Peyer's patch (tissue), 4 donors: ENCODE measurements around the gene ST3GAL4. TPM values are rescaled to one million over a fixed set of nuclear protein-coding genes. Genes with fewer than 3 reads are reported as not detected.

Experiments used
- DNase-seq, 3 donors: peaks; one replicate each; pipeline ENCODE4 v3.0.0-alpha.2; 2017 to 2019
- H3K27ac ChIP-seq, 4 donors: fragments of 200-600 bp; sonication (generic); one replicate each; pipeline ENCODE4 v1.5.1; 2016 to 2019
- H3K27me3 ChIP-seq, 2 donors: fragments of 200-600 bp; sonication (generic); one replicate each; pipeline ENCODE4 v1.5.1; 2019
- H3K36me3 ChIP-seq, 3 donors: fragments of 200-600 bp; sonication (generic); one replicate each; pipeline ENCODE4 v1.5.1; 2016 to 2019
- H3K4me1 ChIP-seq, 4 donors: fragments of 200-600 bp; sonication (generic); one replicate each; pipeline ENCODE4 v1.5.1; 2016 to 2019
- H3K4me3 ChIP-seq, 4 donors: fragments of 200-600 bp; sonication (generic); 1 replicate in 3 of 4; 2 replicates in 1 of 4; pipeline ENCODE4 v1.5.1; 2016 to 2019; ENCODE audit warnings: mild to moderate bottlenecking in 1 of 4
- H3K9me3 ChIP-seq, 4 donors: fragments of 200-600 bp; sonication (generic); one replicate each; pipeline ENCODE4 v1.5.1; 2016 to 2019; ENCODE audit warnings: mild to moderate bottlenecking in 1 of 4
- CTCF ChIP-seq, 6 experiments: fragments of 450-650 bp in 4 of 6; fragments of 200-600 bp in 2 of 6; sonication (generic) in 1 of 6; IDR thresholded peaks; one replicate each; pipeline ENCODE4 v1.5.1; 2017 to 2019; ENCODE audit warnings: antibody characterized with exemption in 6 of 6, mild to moderate bottlenecking in 3 of 6, moderate library complexity in 1 of 6
- POLR2A ChIP-seq, 2 donors: fragments of 450-650 bp; IDR thresholded peaks; one replicate each; pipeline ENCODE4 v1.5.1; 2017; ENCODE audit warnings: antibody characterized with exemption in 2 of 2, mild to moderate bottlenecking in 2 of 2, moderate library complexity in 2 of 2
- total RNA-seq, 4 donors: library from RNA; depleted of rRNA; stranded (reverse); fragments of >200 nt; gene quantifications; one replicate each; pipeline ENCODE4 v1.1.0, GENCODE V29; 2016

Gene ST3GAL4
- total RNA-seq, 4 donors from 2014 or later = 1.1 to 14.0 (median 8.6) TPM

DNA sequence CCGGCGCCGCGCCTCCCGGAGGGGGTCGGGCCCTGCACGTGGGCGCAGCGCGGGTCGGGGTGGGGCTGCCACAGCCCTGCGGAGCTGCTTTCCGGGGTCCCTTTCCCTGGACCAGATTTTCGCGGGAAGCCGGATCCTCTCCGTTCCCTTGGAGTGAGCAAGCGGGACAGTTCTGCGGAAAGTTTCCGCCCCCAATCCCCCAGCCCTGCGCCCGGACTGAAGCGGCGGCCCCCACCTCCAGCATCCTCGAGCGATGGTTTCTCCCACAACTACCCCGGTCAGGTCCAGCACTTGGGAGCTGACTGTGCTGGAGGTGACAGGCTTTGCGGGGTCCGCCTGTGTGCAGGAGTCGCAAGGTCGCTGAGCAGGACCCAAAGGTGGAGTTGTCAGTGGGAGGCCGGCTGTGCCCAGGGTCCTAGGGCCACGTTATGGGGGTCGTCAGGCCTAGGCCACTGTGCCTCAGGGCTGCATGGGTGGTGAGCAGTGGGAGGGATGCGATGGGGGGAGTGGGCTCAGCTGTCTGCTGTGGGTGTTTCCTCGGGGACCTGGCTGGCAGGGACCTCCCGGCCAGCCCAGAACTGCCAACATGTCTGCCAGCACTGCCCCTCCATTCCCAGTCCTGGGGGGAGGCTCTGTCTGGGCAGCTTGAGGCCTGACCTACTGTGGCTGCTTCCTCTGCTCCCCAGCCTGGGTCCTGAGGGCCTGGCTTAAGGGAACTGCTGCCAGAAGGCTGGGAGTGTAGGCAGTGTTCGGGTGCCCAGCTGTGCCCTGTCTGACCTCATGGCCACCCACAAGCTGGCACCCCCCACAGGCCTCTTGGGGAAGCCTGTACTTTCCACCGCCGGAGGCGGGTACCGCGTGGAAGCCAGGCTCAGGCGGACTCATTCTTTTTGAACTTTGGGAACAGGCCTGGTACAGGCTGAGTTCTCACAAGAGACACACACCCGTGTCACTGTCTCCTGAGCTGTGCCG is 726 bp downstream of the ST3GAL4 start:
- no peaks in the 10 kb centered on the region for H3K9me3 ChIP-seq
- H3K4me1 ChIP-seq = peaks cover 0 to 51% (median 0%) of the 10 kb centered on the region in 4 donors
- peak overlapping the region; percentile 48 to 85 (median 76) for H3K27ac ChIP-seq
- TF ChIP-seq POLR2A (IDR thresholded peaks at IDR 0.05) (no peak), CTCF (IDR thresholded peaks at IDR 0.05) (no peak)
- no peak for DNase-seq
- no peaks in the 10 kb centered on the region for H3K36me3 ChIP-seq
- peak overlapping the region; percentile 54 to 75 (median 61) for H3K4me3 ChIP-seq
- no peaks in the 10 kb centered on the region for H3K27me3 ChIP-seq

DNA sequence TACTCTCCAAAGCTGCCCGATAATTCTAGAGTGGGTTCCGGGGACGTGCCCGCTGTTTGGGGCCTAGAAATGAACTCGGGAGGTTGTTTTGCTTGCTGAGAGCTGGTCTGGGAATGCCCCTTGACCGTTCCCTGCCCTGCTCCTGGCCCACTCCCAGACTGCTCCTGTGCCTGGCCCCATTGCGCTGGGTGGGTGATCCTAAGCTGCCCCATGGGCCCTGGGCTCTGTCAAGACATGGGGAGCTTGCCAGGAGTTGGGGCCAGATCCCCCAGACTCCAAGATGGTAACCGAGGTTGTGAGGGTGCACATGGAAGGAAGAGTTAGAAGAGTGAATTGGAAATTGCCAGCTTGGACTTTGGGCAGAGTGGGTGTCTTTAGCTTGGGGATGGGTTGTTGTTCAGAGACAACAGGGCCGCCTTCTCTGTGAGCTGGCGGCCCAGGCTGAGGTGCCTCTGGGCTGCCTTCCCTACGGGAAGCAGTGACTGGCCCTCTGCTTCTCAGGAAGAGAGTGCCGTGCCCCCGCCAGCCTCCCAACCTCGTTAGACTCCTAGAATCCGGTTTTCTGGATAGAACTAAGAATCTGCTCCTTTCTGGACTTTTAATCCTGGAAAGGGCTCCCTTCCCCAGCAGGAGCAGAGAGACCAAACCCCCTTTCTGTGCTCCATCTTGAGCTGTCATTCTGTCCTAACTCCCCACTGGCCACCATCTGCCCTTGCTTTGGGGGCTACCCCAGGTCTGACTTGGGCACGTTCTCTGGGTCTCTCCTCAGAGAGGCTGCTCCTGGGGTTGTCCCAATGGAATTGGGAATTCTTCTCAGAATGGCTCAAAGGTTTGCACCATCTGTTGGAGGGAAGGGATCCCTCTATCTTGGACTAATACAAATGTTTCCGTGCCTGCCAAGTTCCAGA is 1.8 kb downstream of the ST3GAL4 start:
- no peak for TF ChIP-seq CTCF (IDR thresholded peaks at IDR 0.05)
- TF ChIP-seq POLR2A (IDR thresholded peaks at IDR 0.05) = no peak
- Histone ChIP-seq H3K27ac (peak overlapping the region; percentile 48 to 85 (median 76)), H3K4me3 (peak overlapping the region in 3 of 4 donors; percentile 54 to 75 (median 56)), H3K27me3 (no peaks in the 10 kb centered on the region), H3K4me1 (peaks cover 0 to 46% (median 0%) of the 10 kb centered on the region in 4 donors), H3K36me3 (no peaks in the 10 kb centered on the region), H3K9me3 (no peaks in the 10 kb centered on the region)
- no peak for DNase-seq

DNA sequence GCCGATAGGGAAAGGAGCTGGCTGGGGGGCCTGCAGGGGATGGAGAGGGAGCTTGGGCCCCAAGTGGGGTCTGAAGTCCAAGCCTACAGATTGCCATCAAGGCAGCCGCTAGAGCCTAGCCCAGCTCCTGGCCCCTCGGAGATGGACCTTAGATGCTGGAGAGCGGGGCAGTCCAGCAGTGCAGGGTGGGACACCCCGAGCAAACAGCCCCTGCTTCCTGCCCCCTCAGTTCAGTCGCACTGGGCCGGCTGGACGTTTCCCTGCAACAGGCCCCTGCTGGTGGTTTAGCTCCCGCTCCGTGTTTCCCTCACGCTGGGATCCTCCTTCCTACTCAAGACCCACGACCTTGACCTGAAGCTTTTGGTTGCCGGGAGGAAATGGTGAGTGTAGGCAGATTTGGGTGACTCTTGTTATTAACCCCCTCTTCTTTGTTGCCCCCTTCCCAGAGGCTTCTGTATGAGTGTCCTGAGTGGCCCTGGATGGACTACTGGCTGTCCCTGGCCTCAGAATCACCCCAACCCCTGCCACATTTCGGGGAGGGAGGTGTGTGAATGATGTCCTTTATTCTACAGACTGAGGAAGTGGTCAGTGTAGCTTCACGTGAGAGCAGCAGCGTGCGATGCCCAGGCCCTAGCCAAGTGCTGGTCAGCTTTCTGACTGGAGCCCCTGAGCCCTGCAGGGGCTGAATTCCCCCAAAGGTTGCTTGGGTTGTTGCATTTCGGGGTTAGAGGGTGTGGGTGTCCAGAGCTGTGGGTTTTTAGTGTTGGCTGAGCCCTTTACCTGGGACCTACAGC is 2.7 kb downstream of the ST3GAL4 start:
- H3K4me1 ChIP-seq = peaks cover 0 to 45% (median 0%) of the 10 kb centered on the region in 4 donors

GRCh38 chr11:126358763-126359160 is 3.3 kb downstream of the ST3GAL4 start:
- no peak for TF ChIP-seq POLR2A (IDR thresholded peaks at IDR 0.05)
- no peak for TF ChIP-seq CTCF (IDR thresholded peaks at IDR 0.05)
- Histone ChIP-seq H3K4me1 (peaks cover 0 to 39% (median 0%) of the 10 kb centered on the region in 4 donors), H3K4me3 (no peak overlapping the region), H3K9me3 (no peaks in the 10 kb centered on the region), H3K27ac (peak overlapping the region in 2 of 4 donors; percentile 72 to 80), H3K36me3 (no peaks in the 10 kb centered on the region), H3K27me3 (no peaks in the 10 kb centered on the region)
- no peak for DNase-seq

More for the DNA sequence above, 2.7 kb downstream of the ST3GAL4 start:
- TF ChIP-seq POLR2A (IDR thresholded peaks at IDR 0.05) (no peak), CTCF (IDR thresholded peaks at IDR 0.05) (no peak)
- peak overlapping the region in 1 of 4 donors; percentile 56 for H3K4me3 ChIP-seq
- no peaks in the 10 kb centered on the region for H3K27me3 ChIP-seq
- no peaks in the 10 kb centered on the region for H3K36me3 ChIP-seq
- H3K27ac ChIP-seq = peak overlapping the region in 3 of 4 donors; percentile 72 to 85 (median 80)
- no peak for DNase-seq
- no peaks in the 10 kb centered on the region for H3K9me3 ChIP-seq
